Mucosa of descending colon (tissue), 3 donors: ENCODE measurements around the gene FAM50B. TPM values are rescaled to one million over a fixed set of nuclear protein-coding genes. Genes with fewer than 3 reads are reported as not detected.

ENCODE experiments used
- ATAC-seq: fragments of 200-7000 bp; cut with Tn5 transposase; one replicate; pipeline ENCODE4 v1.9.1; 2020; ENCODE audit warnings: mild to moderate bottlenecking, moderate library complexity
- DNase-seq, 3 donors: peaks; one replicate each; pipeline ENCODE4 v3.0.0-alpha.2; 2020
- H3K36me3 ChIP-seq: fragments of 200-600 bp; one replicate; pipeline ENCODE4 v1.8.0; 2021; ENCODE audit warnings: low read depth, mild to moderate bottlenecking
- H3K4me1 ChIP-seq: fragments of 200-600 bp; one replicate; pipeline ENCODE4 v1.8.0; 2021; ENCODE audit warnings: low read depth, mild to moderate bottlenecking
- H3K4me3 ChIP-seq: fragments of 200-600 bp; one replicate; pipeline ENCODE4 v1.8.0; 2021; ENCODE audit warnings: mild to moderate bottlenecking
- H3K9me3 ChIP-seq: fragments of 200-600 bp; one replicate; pipeline ENCODE4 v1.8.0; 2021; ENCODE audit warnings: mild to moderate bottlenecking
- intact Hi-C, 2 donors: fragments of 100-400 bp; cut with DNase I in 1 of 2; cut with micrococcal nuclease in 1 of 2; formaldehyde crosslinking; loops; one replicate each; pipeline versions ENCODE4 v1.11.0 to v1.11.1; 2022; cut with DNase I, micrococcal nuclease
- total RNA-seq, 3 donors: library from RNA; stranded (reverse); fragmentation: NEBNext Ultra II Directional in 2 of 3; extraction: Animal tissue kit (Norgen Biotek cat#: 25700) in 2 of 3; gene quantifications; one replicate each; pipeline versions ENCODE4 v1.2.1 to v1.2.4, GENCODE V29; 2021 to 2023
- TF ChIP-seq, protein P1 (sequence below): fragments of 200-600 bp; IDR thresholded peaks from one replicate; pipeline ENCODE4 v1.8.0; 2022; ENCODE audit warnings: antibody characterized with exemption, mild to moderate bottlenecking
- donor health status: DM: no; HTN: no; CAD: no; lungs with moderate emphysema.
- donor health status: DM: no; HTN: no; CAD: no.
- donor health status: DM: no; HTN: yes; CAD: no.

Gene FAM50B
- total RNA-seq, 3 donors from 2014 or later: 3.2 to 14.2 (median 3.3) TPM

GRCh38 chr6:3831761-3832530 is 17.2 kb upstream of the FAM50B start:
- intact Hi-C loops: loop anchor here in 1 of 2 donors (10.0 kb wide), 1 partner anchor 87 kb away; no protein-coding TSS in a partner anchor

DNA sequence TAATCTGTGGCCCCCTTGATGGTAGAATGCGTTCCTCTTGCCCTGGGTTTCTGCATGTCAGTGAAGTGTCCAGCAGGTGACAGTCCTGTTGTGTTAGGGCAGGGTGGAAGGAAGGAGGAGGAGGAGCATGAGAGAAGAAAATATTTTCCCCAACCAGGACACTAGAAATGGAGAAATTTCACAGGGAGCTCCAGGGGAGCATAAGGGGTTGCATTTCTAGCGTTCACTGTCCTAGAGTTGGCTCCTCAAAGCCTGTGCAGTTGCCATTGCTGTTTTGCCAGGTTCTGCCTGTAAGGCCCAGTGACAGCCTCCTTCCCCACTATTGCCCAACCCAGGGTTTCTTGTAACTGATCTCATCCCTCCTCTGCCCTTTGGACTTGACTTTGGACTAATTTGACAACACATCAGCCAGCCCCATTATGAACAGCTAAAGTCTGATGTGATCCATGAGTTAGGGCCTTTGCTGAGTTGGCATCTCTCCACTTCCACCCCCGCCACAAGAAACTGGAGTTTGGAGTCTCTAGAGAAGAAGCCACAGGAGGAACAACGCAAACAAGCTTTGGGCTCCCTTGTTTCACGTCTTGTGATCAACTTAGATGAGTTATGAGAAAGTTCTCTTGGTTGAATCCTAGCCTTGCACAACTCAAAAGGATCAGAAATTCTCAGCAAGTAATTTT is 14.0 kb upstream of the FAM50B start:
- DNase-seq: peak in 1 of 3 donors; percentile 41
- ATAC-seq: peak; percentile 91

More at GRCh38 chr6:3831761-3832530, 17.2 kb upstream of the FAM50B start:
- H3K36me3 ChIP-seq: no peaks in the 10 kb centered on the region
- ATAC-seq (no peak), DNase-seq (no peak)
- no peaks in the 10 kb centered on the region for H3K9me3 ChIP-seq
- H3K4me1 ChIP-seq: no peaks in the 10 kb centered on the region
- no peak overlapping the region for H3K4me3 ChIP-seq
- TF ChIP-seq, protein P1, sequence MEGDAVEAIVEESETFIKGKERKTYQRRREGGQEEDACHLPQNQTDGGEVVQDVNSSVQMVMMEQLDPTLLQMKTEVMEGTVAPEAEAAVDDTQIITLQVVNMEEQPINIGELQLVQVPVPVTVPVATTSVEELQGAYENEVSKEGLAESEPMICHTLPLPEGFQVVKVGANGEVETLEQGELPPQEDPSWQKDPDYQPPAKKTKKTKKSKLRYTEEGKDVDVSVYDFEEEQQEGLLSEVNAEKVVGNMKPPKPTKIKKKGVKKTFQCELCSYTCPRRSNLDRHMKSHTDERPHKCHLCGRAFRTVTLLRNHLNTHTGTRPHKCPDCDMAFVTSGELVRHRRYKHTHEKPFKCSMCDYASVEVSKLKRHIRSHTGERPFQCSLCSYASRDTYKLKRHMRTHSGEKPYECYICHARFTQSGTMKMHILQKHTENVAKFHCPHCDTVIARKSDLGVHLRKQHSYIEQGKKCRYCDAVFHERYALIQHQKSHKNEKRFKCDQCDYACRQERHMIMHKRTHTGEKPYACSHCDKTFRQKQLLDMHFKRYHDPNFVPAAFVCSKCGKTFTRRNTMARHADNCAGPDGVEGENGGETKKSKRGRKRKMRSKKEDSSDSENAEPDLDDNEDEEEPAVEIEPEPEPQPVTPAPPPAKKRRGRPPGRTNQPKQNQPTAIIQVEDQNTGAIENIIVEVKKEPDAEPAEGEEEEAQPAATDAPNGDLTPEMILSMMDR: no peak

DNA sequence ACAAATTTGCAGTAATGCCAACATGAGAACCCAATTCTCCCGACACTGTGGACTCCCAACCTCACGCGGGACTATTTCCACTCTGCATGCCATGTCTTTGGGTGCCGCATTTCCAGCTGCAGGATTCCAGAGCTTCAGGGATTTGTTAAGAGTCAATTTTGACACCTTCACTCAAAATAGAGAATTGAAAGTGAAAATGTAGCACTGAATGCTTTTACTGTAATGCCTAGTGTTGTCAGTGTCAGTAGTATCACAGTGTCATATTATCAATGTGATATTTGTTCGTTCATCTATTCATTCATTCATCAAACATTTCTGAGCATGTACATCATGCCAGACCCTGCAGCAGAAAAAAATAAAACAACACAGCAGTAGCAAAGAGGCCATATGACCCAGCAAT is 13.4 kb upstream of the FAM50B start:
- DNase-seq (no peak), ATAC-seq (no peak)
- no peaks in the 10 kb centered on the region for H3K36me3 ChIP-seq
- no peaks in the 10 kb centered on the region for H3K4me1 ChIP-seq
- no peak overlapping the region for H3K4me3 ChIP-seq
- no peaks in the 10 kb centered on the region for H3K9me3 ChIP-seq
- TF ChIP-seq, protein P1: no peak
- intact Hi-C loops: loop anchor here in 1 of 2 donors (10.0 kb wide), 1 partner anchor 91 kb away; no protein-coding TSS in a partner anchor

More for the DNA sequence above, 14.0 kb upstream of the FAM50B start:
- H3K36me3 ChIP-seq: no peaks in the 10 kb centered on the region
- H3K4me3 ChIP-seq: no peak overlapping the region
- TF ChIP-seq, protein P1: no peak
- H3K9me3 ChIP-seq: no peaks in the 10 kb centered on the region
- H3K4me1 ChIP-seq: no peaks in the 10 kb centered on the region
- intact Hi-C loops: loop anchor here in 1 of 2 donors (10.0 kb wide), 1 partner anchor 90 kb away; no protein-coding TSS in a partner anchor

- Histone ChIP-seq H3K36me3 (no peaks in the 10 kb centered on the region), H3K4me1 (no peaks in the 10 kb centered on the region), H3K9me3 (no peaks in the 10 kb centered on the region), H3K4me3 (no peak overlapping the region)
- DNase-seq (no peak), ATAC-seq (no peak)
- TF ChIP-seq, protein P1: no peak
- intact Hi-C loops: loop anchor here in 1 of 2 donors (10.0 kb wide), 1 partner anchor 92 kb away; no protein-coding TSS in a partner anchor
Observed at GRCh38 chr6:3836566-3836965, 12.6 kb upstream of the FAM50B start.

- Histone ChIP-seq H3K4me3 (no peak overlapping the region), H3K36me3 (no peaks in the 10 kb centered on the region), H3K4me1 (no peaks in the 10 kb centered on the region), H3K9me3 (no peaks in the 10 kb centered on the region)
- intact Hi-C loops: loop anchor here in 1 of 2 donors (10.0 kb wide), 1 partner anchor 93 kb away; no protein-coding TSS in a partner anchor
- DNase-seq (no peak), ATAC-seq (no peak)
- TF ChIP-seq, protein P1: no peak
Observed at GRCh38 chr6:3837781-3838180, 11.4 kb upstream of the FAM50B start.
